RPMI7951 (cell line): Measurements from ENCODE around the gene UBE3D. TPM values are rescaled to one million over a fixed set of nuclear protein-coding genes. Genes with fewer than 3 reads are reported as not detected.
"Not testable (repeated sequence)": the region's sequence is repeated elsewhere in the genome, so short reads cannot be mapped to it uniquely, and the experiment has no call there.

Experiments
- DNase-seq: peaks from one replicate; pipeline ENCODE4 v3.0.0-alpha.2; 2012; ENCODE audit warnings: low read depth
- total RNA-seq: library from RNA; depleted of rRNA; stranded (reverse); fragments of >200 nt; shearing (Covaris generic); gene quantifications from 2 replicates; pipeline ENCODE4 v1.2.3, GENCODE V29; 2014

The UBE3D gene
- total RNA-seq, 1 experiment from 2014 or later = 5.2 TPM

DNA sequence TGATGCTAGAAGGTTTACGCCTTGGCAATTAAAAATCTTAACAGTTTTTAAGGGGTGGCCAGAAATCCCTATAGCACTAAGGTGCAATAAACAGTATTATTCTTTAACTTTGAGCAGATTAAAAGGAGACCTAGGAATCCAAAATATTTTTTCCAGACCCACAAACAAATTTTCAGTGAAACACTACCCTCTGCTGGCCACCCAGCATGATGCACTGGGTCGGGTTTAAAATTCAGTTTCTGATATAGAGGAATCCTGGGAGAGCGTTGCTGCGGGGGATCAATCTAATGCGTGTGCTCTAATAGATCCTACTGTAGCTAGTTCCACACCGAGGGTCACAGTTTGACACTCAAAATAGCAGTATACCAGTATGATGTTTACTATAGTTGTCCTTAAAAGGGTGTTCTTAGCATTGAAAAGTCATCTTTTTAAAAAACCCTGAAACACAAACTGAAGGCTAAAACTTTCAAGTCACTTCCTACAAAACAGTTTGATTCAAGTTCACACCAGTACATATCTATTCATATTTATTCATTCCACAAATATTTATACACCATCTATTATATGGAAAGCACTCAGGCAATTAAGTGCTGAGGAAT lies 10.2 kb downstream of the UBE3D start:
- peak; percentile 42 for DNase-seq

DNA sequence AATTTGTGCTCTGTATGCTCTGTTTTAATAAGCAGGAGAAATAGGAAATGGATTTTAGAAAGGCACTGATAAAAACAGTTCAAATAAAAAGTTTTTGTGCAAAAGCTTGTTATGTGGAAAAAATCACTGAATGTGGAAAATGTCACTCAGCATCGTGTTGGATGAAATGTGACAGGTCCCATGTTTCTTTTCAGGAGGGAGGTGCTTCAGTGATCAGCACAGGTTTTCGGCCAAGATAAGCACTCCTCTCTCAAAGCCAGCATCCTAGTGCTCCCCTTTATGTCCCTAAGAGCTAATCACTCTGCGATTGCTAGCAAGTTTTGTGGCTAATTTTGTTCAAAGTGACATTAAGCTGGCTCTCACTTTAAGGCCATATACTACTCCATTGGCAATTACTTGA lies 12.0 kb downstream of the UBE3D start:
- DNase-seq = no peak

DNA sequence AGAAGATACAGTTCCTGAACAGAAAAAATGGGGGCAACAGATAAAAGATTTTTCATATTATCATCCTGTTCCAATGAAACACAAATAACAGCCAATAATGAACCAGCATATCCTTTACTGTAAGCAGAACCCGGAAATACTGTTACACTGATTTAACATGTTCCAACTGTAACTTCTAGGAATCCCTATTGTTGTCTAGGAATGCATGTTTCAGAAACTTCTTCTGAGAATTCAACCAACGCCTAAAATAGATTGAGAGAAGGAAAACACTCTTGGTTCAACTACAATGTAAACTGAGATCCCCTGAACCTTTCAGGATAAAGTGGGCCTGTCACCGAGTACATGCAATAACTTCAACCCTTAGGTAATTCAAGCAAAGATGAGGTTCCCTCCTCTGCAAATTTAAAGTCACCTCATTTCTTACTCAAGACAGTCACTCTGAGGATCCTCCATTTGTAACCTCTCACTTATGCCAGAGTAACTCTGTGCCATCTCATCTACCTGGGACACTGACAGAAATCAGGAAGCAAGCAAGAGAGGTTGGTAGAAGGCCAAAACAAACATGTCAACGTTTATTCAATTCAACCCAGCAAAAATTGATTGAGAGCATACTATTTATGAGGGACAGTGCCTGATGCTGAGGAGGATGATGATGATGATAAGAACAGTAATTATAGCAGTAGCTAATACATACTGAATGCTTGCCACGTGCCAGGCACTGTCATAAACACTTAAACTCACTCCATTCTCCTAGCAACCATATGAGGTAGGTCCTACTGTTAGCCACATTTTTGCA lies 14.1 kb downstream of the UBE3D start:
- no peak for DNase-seq

DNA sequence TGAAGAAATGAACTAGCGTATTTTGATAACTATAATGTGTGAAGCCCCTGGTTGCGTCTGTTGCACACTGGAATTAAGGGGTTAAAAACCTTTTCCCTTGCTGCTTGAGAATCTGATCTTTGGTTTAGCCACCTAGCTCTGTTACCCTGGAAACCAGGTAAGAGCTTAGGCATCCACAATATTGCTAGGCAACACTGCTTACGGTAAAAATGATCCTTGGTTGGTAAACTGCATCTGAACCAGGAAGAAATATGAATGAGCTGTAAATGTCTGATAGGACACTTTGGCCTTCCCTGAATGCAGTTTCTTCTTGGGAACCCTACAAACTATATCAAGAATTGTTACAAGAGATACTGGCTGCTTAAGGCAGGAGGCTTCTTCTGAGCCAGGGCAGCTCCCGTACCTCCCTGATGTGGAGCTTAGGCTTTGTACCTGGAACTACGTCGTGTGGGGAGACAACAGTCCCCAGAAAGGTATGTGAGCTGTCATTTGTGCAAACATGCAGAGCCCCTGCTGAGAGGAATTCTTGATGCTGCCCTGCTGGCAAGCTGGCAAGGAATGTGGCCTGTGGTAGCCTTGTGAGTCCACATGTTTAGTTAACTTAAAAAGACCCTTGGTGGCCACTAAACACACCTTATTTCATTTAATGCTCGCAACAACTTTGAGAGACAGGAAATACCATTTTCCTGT lies 18.4 kb downstream of the UBE3D start:
- DNase-seq = no peak

DNA sequence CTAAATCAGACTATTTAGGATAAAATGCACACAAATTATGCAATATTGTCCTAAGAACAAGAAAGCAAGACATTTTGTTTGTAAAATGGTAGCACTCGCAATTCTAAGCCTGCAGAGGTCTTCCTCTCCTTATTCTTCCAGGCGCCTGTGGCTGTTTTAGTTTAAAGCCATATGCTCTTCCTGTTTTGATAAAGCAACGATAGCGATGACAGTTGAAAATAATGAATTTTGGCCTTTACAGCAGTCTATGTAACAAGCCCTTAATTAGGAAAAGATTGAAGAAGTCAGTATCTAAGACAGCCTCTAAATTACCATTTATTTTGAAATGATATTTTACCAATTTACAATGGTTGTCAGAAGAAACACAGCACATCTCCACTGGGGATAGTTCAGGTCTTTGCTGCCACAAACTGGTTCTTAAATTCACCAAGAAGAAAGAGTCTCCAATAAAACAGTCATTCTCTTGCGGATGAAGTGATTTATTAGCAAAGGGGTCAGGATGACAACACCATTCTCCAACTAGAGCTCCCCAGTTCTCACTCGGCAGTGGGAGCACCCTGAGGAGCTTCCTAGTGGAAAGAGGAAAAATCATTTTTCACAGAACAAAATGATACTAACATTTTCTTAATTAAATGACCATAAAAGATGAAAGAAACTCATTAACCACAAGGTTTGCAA lies 21.4 kb downstream of the UBE3D start:
- no peak for DNase-seq

DNA sequence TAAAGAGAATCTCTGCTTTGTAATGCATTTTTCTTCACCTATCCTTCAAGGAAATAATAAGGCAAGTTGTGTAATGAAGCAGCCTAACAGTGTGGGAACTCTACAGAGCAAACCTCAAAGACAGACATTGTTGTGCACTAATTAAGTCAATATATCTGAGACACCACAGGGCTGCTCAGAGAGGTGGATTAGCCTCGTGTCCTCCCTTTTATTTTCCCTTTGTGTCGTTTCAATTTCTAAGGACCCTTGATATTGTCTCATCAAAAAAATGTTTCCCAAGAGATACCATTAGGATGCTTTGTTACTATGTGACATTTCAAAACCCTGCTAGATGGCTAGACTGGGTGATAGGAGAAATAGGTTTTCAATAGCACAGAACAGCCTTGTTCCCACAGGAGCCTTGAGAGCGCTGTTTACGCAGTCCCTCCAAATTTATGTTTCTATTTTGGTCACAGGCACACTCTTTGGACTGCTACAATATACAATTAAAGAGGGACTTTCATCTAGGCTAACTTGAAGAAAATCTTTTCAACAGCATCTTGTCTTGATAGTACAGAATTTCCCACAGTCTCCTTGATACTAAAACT lies 23.1 kb downstream of the UBE3D start:
- no peak for DNase-seq

DNA sequence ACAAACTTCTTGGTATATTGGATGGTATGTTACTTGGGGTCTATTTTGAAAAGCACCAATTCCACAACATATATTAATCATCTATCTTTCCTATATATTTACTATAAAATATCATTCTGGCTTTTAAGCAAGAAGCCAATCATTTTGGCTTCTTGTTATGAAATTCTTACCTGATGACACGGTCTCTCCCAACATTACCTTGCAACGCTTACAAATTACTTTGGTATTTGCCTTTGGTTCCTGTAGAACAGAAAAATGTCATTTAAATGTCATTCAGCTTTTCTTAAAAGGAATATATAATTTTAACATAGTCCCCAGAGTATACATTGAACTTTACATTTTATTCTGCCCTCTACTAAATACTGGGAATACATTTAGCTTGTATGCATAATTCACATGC lies 27.4 kb downstream of the UBE3D start:
- DNase-seq = no peak

DNA sequence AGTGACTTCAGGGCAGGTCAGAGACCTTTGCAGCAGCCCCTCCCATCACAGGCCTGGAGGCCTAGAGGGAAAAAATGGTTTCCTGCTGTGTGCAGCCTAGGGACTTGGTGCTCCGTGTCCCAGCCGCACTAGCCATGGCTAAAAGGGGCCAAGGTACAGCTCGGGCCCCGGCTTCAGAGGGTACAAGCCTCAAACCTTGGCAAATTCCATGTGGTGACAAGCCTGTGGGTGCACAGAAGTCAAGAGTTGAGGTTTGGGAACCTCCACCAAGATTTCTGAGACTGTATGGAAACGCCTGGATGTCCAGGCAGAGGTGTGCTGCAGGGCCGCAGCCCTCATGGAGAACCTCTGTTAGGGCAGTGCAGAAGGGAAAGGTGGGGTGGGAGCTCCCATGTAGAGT lies 34.0 kb downstream of the UBE3D start:
- no peak for DNase-seq

DNA sequence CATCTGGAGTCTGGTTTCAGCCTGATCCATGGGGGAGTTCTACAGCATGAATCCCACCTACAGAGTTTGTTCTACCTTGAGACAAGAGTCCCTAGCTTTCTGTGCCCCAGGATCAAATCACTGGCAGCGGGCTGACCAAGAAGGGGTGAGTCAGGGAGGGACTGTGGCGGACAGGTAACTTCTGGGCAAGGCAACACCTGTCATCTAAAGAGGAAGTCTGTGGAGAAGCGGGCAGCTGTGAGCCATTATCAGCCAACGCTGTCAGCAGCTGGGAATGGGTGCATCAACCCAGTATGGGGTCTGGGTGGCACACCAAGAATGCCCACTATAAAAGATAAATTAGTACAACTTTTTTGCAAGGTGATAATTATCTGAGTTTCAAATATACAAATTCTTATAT lies 45.9 kb downstream of the UBE3D start:
- no peak for DNase-seq

DNA sequence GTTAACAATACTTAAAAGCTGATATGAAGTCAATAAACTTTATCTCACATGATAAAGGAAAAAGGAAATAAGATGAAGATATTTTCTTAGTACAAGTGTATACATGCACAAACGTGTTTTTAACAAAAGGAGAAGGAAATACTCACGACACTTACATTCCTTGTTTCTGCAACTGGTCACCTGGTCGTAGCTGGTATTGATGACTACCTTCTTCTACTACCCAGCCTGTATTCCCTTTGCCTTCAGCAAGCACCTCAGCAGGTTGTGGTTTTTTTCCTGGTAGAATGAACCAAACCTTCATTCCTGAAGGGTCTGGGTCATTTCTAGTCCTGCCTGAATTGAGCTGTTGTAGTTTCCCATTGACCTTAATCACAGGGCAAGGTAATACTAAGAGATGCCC lies 54.5 kb downstream of the UBE3D start:
- DNase-seq = not testable (repeated sequence)

DNA sequence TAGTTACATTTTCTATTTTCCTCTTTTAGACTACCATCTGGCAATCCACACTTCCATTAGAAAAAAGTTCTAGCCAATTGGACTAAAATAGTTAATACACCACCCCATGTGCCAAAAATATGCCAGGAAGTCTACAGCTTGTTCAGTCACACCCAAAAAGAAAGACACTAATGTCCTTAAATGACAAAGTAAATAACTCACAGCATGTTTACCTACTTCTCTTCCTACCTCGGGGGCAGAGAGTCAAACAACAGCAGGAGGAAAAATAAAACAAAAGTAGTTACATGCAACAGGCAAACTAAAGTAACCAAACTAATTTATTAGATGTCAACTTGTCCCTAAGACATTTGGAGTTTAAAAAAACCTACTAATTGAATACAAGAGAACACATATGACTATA lies 57.0 kb downstream of the UBE3D start:
- no peak for DNase-seq

DNA sequence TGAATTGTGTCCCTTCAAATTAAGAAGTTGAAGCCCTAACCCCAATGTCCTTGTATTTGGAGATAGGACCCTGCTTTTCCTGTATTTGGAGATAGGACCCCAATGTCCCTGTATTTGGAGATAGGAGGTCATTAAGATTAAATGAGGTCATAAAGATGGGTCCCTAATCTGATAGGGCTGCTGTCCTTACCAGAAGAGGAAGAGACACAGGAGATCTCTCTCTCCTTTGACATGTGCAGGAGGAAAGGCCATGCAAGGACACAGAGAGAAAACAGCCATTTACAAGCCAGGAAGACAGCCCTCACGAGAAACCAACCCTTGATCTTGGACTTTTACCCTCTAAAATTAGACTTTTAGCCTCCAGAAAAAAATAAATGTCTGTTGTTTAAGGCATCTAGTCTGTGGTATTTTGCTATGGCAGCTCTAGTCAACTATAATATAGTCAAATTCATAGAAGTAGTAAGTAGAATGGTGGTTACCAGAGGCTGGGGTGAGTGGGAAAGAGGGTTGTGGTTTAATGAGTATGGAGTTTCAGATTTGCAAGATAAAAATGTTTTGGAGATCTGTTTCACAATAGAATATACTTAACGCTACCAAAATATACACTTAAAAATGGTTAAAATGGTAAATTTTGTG lies 59.3 kb downstream of the UBE3D start:
- no peak for DNase-seq

DNA sequence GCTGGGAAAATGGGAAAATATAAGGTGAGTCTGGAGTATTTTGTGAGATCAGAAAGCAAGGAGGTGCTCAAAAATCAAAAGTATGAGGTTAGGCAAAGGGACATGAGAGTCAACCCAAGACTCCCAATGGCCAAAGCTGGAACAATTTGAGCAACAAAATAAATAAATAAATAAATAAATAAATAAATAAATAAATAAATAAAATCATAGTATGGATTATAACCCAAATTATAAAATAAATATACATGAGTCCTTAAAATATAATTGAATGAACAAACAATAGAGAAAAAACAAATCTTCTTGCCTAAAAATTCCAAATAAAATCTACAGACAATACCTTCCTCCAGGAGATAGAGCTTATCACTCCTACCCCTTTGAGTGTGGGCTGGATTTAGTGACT lies 69.5 kb downstream of the UBE3D start:
- DNase-seq = no peak

DNA sequence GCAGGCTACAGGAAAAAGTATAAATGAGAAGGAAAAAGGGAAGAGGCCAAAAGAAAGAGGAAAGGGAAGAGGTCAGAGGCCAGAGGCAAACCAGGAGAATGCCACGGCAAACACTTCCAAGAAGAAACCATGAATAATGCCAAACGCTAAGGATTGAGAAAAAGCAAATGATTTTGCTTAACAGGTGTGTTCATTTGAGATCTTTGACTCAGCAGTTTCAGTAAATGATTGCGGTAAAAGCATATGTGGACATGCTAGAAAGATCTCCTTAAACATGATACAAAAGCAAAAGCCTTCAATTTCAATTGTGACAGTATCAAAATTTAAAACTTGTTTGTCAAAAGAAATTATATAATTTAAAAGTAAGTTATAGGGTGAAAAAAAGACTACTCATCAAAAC lies 70.6 kb downstream of the UBE3D start:
- DNase-seq = no peak

DNA sequence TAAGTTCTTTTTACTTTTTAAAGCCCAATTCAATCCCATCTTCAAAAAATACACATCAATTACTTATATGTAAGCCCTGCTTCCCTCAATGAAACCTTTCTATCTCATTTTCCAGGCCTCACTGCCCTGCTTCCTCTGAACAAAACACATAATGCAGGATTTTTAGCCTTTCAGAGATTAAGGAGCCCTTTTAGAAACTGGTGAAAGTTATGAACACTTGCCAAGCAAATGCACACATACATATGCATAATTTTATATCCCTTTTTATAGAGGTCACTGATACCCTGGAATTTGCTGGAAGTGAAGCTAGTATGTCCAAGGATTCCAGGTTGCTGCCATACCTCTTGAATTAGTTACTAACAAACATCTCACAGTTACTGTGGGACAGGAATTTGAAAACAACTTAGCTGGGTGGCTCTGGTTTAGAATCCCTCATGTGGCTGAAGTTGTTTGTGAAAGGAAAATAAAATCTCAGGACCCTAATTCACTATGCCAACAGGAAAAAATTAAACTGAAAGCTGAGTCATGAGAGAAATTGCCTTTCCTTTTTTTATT lies 75.8 kb downstream of the UBE3D start:
- no peak for DNase-seq

DNA sequence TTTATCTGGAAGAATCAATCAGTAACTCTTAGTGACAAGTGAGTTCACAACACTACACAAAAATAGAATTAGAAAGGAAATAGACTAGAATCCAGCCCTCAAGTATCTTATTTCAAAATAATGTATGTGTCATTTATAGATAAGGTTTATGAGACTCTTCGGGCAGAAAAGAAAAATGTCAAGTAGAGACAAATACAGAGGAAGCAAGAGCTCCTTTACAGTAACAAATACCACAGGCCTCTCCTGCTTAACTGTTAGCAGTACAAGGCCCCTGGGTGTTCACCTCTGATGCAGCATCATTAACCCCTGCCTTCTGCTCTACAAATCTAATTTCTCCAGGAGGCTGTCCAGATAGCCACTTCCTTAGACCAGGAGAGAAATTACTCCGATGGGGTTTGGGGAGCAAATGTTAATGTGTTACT lies 76.7 kb downstream of the UBE3D start:
- DNase-seq = no peak

DNA sequence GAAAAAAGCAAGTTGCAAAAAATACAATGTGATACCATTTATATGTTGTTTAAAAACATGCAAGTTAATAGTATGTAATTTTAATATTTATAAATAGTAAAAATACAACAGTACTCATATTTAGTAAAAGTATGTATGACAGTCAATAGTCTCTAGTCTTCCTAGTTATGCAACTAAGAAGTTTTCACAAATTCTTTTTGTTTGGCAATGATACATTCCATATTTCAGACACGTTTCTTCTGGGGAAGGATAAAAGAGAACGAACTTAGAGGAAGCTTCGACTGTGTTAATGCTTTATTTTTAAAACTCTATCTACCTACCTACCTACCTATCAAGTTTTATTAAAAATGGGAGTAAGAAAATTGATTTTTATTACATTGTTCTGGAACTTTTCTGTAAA lies 77.7 kb downstream of the UBE3D start:
- no peak for DNase-seq

DNA sequence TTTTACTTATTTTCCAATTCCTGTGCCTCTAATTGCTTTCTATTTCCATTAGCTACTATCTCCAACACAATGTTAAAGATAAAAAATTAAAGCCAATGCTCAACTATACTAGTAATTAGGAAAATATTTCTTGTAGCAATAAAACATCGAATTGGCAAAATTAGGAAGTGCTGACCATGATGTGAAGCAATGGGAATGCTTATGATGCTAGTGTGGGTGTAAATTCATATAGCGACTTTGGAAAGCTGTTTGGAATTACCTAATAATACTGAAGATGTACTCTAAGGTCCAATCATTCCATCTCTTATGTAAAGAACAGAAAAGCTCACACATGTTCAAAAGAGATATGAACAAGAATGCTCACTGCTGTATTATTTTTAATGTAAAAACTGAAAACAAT lies 78.2 kb downstream of the UBE3D start:
- DNase-seq = no peak

DNA sequence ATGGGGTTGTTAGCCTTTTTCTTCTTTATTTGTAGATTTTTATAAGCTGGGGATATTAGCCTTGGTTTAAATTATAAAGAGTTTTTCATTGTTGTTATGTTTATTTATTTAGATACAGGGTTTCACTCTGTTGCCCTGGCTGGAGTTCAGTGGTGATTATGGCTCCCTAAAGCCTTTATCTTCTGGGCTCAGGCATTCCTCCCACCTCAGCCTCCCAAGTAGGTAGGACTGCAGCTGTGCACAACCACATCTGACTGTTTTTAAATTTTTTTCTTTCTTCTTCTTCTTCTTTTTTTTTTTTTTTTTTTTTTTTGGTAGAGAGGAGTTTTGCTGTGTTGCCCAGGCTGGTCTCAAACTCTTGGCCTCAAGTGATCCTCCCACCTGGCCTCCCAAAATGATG lies 80.9 kb downstream of the UBE3D start:
- no peak for DNase-seq

DNA sequence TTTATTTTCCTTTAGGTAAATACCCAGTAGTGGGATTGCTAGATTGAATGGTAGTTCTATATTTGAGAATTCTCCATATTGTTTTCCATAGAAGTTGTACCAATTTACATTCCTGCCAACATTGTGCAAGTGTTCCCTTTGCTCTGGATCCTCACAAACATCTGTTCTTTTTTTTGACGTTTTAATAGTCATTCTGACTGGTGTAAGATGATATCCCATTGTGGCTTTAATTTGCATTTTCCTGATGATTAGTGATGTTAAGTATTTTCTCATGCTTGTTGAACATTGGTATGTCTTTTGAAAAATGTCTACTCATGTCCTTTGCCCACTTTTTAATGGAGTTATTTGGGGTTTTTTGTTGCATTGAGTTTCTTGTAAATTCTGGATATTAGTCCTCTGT lies 85.6 kb downstream of the UBE3D start:
- DNase-seq = peak; percentile 76

DNA sequence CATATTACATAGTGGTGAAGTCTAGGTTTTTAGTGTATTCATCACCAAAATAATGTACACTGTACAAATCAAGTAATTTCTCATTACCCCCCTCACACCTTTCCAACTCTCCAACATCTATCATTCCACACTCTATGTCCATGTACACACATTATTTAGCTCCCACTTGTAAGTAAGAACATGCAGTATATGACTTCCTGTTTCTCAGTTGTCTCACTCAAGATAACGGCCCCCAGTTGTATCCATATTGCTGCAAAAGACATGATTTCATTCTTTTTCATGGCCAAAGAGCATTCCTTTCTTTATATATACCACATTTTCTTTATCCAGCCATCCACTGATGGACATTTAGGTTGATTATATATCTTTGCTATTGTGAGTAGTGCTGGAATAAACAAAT lies 86.0 kb downstream of the UBE3D start:
- DNase-seq = no peak
